Measurements from ENCODE around the gene MAP3K21. TPM values are rescaled to one million over a fixed set of nuclear protein-coding genes. Genes with fewer than 3 reads are reported as not detected.

MAP3K21 gene
- total RNA-seq, 1 donor from 2014 or later: 6.9 TPM

DNA sequence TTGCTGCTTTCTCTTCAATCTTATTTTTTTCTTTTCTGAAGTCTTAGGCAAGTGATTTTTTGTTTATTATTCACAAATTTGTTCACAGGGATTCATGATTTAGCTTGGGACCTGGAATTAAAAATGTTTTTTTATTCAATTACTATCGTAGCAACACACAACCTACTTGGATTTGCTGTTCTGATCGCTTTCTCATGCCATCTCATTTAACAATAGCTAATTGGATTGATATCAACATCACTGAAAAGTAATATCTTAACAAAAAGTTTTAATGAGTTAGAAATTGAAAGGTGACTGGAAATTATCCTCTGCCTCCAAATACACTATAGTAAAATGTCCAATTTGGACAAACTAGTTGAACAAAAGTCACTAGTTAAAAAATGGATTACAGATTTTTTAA lies 32.4 kb downstream of the MAP3K21 start:
- intact Hi-C loops (cut with DNase I): no loop called here
- DNase-seq (ENCODE audit: extremely low spot score in 2 of 2): no peak
- no peaks in the 10 kb centered on the region for H3K27me3 ChIP-seq
- no peak for TF ChIP-seq POLR2A (IDR thresholded peaks at IDR 0.05)
- TF ChIP-seq, protein P1, sequence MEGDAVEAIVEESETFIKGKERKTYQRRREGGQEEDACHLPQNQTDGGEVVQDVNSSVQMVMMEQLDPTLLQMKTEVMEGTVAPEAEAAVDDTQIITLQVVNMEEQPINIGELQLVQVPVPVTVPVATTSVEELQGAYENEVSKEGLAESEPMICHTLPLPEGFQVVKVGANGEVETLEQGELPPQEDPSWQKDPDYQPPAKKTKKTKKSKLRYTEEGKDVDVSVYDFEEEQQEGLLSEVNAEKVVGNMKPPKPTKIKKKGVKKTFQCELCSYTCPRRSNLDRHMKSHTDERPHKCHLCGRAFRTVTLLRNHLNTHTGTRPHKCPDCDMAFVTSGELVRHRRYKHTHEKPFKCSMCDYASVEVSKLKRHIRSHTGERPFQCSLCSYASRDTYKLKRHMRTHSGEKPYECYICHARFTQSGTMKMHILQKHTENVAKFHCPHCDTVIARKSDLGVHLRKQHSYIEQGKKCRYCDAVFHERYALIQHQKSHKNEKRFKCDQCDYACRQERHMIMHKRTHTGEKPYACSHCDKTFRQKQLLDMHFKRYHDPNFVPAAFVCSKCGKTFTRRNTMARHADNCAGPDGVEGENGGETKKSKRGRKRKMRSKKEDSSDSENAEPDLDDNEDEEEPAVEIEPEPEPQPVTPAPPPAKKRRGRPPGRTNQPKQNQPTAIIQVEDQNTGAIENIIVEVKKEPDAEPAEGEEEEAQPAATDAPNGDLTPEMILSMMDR (IDR thresholded peaks at IDR 0.05): no peak
- no peak for TF ChIP-seq POLR2AphosphoS5 (IDR thresholded peaks at IDR 0.05; ENCODE audit: insufficient read depth in 1 of 2, low read depth in 1 of 2)
- H3K4me1 ChIP-seq: no peaks in the 10 kb centered on the region
- no peak overlapping the region for H3K4me3 ChIP-seq
- H3K27ac ChIP-seq: no peak overlapping the region
- no peaks in the 10 kb centered on the region for H3K36me3 ChIP-seq
- no peaks in the 10 kb centered on the region for H3K9me3 ChIP-seq

DNA sequence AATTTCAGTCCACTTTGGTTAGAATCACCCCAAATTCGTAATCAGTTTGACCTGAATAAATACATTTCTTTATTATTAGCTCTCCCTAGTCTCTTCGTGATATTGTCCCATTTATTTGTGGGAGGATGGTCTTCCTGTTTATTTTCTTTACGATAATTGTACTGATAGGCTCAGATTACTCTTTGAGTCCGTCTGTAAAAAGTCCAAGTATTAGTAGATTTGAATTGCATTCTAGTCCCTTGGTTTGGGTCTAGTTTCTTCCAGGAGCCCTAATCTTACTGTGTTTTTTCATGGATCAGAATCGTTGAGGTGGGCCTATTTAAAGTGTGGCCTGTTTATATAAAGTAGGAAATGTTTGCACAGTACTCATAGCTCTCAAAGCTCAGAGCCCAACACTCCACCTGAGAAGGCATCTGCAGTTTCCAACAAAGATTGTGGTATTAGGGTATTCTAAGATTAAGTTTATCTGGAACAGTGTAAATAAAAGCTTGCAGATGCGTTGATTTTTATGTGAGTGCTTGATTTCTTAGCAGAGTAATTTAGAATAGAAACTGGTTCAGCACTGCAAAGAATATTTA lies 33.1 kb downstream of the MAP3K21 start:
- no peaks in the 10 kb centered on the region for H3K9me3 ChIP-seq
- H3K4me1 ChIP-seq: no peaks in the 10 kb centered on the region
- no peak for DNase-seq (ENCODE audit: extremely low spot score in 2 of 2)
- no peak overlapping the region for H3K4me3 ChIP-seq
- no peak overlapping the region for H3K27ac ChIP-seq
- H3K36me3 ChIP-seq: no peaks in the 10 kb centered on the region
- TF ChIP-seq, protein P1 (IDR thresholded peaks at IDR 0.05): no peak
- no peak for TF ChIP-seq POLR2AphosphoS5 (IDR thresholded peaks at IDR 0.05; ENCODE audit: insufficient read depth in 1 of 2, low read depth in 1 of 2)
- no peaks in the 10 kb centered on the region for H3K27me3 ChIP-seq
- intact Hi-C loops (cut with DNase I): no loop called here

DNA sequence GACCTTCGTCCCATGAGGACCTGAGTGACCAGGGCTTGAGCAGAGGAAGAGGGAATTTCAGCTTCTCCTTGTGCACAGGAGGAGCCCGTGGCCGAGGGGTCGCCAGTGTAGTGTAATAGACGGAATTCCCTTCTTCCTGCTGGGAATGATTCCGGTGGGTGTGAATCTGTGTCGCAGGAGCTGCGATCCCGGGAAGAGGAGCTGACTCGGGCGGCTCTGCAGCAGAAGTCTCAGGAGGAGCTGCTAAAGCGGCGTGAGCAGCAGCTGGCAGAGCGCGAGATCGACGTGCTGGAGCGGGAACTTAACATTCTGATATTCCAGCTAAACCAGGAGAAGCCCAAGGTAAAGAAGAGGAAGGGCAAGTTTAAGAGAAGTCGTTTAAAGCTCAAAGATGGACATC lies 34.4 kb downstream of the MAP3K21 start:
- Histone ChIP-seq H3K27ac (no peak overlapping the region), H3K27me3 (no peaks in the 10 kb centered on the region), H3K4me3 (no peak overlapping the region), H3K4me1 (no peaks in the 10 kb centered on the region), H3K36me3 (no peaks in the 10 kb centered on the region), H3K9me3 (no peaks in the 10 kb centered on the region)
- DNase-seq (ENCODE audit: extremely low spot score in 2 of 2): no peak
- TF ChIP-seq, protein P1 (IDR thresholded peaks at IDR 0.05): no peak
- TF ChIP-seq POLR2AphosphoS5 (IDR thresholded peaks at IDR 0.05; ENCODE audit: insufficient read depth in 1 of 2, low read depth in 1 of 2) (no peak), POLR2A (IDR thresholded peaks at IDR 0.05) (no peak)
- intact Hi-C loops (cut with DNase I): no loop called here

DNA sequence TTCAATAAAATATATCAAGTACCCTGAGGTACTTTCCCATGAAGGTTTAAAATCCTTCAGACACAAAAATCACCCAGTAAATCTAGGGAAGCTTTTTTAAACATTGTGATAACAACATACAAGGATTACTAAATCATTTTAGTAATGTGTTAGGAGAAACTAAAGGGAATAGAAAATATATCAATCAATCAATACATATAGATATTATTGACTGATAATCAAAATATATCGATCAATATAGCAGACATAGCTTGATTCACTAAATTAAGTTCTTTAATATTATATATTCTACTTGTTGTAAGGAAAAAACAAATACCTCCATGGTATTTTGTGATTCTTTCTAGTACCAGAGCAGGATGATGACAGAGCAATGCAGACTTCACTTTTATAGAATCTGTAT lies 35.2 kb downstream of the MAP3K21 start:
- no peak for DNase-seq (ENCODE audit: extremely low spot score in 2 of 2)
- Histone ChIP-seq H3K27me3 (no peaks in the 10 kb centered on the region), H3K4me1 (no peaks in the 10 kb centered on the region), H3K27ac (no peak overlapping the region), H3K9me3 (no peaks in the 10 kb centered on the region), H3K4me3 (no peak overlapping the region), H3K36me3 (no peaks in the 10 kb centered on the region)
- TF ChIP-seq POLR2A (IDR thresholded peaks at IDR 0.05): no peak
- no peak for TF ChIP-seq POLR2AphosphoS5 (IDR thresholded peaks at IDR 0.05; ENCODE audit: insufficient read depth in 1 of 2, low read depth in 1 of 2)
- TF ChIP-seq, protein P1 (IDR thresholded peaks at IDR 0.05): no peak
- intact Hi-C loops (cut with DNase I): no loop called here

DNA sequence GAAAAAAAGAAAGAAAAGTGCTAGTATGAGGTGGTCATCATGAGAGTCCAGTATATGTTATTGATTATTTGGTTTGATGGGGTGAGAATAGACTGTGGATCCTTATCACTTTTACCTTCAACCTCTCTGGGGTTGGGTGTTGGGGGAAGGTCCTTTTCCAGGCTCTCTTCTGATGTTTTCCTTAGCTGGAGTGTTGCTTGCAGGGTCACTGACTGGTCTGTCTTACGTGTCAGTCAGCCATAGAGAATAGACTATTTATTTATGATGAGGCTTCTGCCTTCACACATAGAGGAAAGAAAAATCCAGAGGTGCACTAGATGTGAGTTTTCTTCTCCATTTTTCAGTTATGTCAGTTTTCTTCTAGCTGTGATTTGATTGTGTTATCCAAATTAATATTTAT lies 36.5 kb downstream of the MAP3K21 start:
- H3K9me3 ChIP-seq: no peaks in the 10 kb centered on the region
- no peak overlapping the region for H3K4me3 ChIP-seq
- H3K27me3 ChIP-seq: no peaks in the 10 kb centered on the region
- no peaks in the 10 kb centered on the region for H3K4me1 ChIP-seq
- TF ChIP-seq, protein P1 (IDR thresholded peaks at IDR 0.05): no peak
- TF ChIP-seq POLR2AphosphoS5 (IDR thresholded peaks at IDR 0.05; ENCODE audit: insufficient read depth in 1 of 2, low read depth in 1 of 2) (no peak), POLR2A (IDR thresholded peaks at IDR 0.05) (no peak)
- intact Hi-C loops (cut with DNase I): no loop called here
- no peaks in the 10 kb centered on the region for H3K36me3 ChIP-seq
- no peak for DNase-seq (ENCODE audit: extremely low spot score in 2 of 2)
- no peak overlapping the region for H3K27ac ChIP-seq
